Measurements from ENCODE around the gene MYO18A. TPM values are rescaled to one million over a fixed set of nuclear protein-coding genes. Genes with fewer than 3 reads are reported as not detected.

MYO18A gene
- total RNA-seq, 1 experiment from 2014 or later: 89.9 TPM

- CTCF ChIA-PET: interaction anchor here (1.2 to 7.5 kb wide), 5 partner anchors 22 to 57 kb away, joined by 3 to 158 read pairs (median 25); no protein-coding TSS in a partner anchor
- H3K27ac Mint-ChIP-seq (ENCODE audit: unreplicated experiment): peak overlapping the region; percentile 44
- H3K9me3 Mint-ChIP-seq (ENCODE audit: low read depth, unreplicated experiment): peaks cover 2% of the 10 kb centered on the region
- DNase-seq: no peak
- H3K4me1 Mint-ChIP-seq (ENCODE audit: low read depth, unreplicated experiment): peaks cover 38% of the 10 kb centered on the region
- no TSS peak for BruUV-seq (replicated peaks)
- H3K36me3 Mint-ChIP-seq (ENCODE audit: insufficient read depth, unreplicated experiment): peaks cover 45% of the 10 kb centered on the region
- intact Hi-C loops (cut with micrococcal nuclease; ENCODE audit: unreplicated experiment): no loop called here
- H3K4me3 Mint-ChIP-seq (ENCODE audit: low read depth, unreplicated experiment): peak overlapping the region; percentile 69
- no peaks in the 10 kb centered on the region for H3K27me3 Mint-ChIP-seq (ENCODE audit: unreplicated experiment)
- TF ChIP-seq, protein P1, sequence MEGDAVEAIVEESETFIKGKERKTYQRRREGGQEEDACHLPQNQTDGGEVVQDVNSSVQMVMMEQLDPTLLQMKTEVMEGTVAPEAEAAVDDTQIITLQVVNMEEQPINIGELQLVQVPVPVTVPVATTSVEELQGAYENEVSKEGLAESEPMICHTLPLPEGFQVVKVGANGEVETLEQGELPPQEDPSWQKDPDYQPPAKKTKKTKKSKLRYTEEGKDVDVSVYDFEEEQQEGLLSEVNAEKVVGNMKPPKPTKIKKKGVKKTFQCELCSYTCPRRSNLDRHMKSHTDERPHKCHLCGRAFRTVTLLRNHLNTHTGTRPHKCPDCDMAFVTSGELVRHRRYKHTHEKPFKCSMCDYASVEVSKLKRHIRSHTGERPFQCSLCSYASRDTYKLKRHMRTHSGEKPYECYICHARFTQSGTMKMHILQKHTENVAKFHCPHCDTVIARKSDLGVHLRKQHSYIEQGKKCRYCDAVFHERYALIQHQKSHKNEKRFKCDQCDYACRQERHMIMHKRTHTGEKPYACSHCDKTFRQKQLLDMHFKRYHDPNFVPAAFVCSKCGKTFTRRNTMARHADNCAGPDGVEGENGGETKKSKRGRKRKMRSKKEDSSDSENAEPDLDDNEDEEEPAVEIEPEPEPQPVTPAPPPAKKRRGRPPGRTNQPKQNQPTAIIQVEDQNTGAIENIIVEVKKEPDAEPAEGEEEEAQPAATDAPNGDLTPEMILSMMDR (IDR thresholded peaks at IDR 0.05; ENCODE audit: unreplicated experiment): no peak
These were observed 1.0 kb upstream of the MYO18A start for GRCh38 chr17:29181226-29181625.

DNA sequence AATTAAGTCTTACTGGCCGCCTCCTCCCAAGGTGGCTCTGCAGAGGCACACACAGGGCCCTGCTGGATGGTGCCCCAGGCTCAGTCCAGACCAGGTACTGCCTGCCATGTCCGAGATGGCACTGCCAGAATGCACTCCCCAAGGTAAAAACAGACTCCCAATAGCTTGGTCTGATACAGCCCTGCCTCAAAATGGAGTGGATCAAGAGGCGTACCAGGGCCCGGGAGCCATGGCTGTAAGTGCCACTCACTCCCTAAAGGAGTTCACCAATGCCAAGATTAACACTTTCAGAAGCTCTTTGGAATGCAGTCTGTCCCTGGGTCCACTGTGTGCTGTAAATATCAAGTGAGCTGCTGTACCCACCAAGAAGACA is 576 bp upstream of the MYO18A start:
- peak overlapping the region; percentile 44 for H3K27ac Mint-ChIP-seq (ENCODE audit: unreplicated experiment)
- CTCF ChIA-PET: interaction anchor here (1.0 to 7.5 kb wide), 7 partner anchors 21 to 436 kb away, joined by 3 to 158 read pairs (median 16); no protein-coding TSS in a partner anchor
- intact Hi-C loops (cut with micrococcal nuclease; ENCODE audit: unreplicated experiment): no loop called here

DNA sequence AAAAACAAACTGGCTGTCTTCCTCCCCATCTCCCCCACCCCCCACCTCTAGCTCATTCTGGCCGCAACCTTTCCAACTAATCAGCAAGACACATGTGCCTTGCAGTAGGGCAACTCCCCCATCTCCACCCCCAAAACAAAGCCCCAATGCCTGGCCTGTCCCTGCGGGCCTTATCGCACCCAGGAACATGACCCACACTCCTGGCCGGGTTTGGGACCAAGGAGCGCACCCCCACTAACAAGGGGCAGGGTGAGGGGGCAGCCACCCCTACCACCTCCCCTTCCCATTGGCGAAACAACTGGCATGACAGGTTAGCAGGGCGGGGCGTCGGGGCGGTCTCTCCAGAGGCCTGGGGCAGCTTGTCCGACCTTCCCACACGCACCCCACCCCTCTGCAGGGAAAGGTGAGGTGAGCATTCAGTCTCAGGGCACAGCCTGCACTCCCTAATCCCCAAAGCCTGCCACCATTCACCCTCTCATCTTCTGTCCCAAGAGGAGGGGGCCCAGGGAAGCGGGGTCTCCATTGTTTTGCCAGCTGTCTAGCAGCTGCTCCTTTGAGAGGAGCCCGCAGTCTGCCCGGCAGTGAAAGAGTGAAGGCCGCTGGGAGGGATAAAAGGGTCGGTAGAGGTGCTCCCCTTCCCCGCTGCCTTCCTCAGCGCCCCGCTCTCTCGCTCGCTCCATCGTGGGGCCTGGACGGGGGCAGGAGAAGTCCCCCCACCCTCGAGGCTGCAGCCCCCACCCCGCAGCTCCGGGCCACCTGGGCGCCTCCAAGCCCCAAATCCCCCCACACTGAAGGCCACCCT is 765 bp downstream of the MYO18A start:
- peak overlapping the region; percentile 69 for H3K4me3 Mint-ChIP-seq (ENCODE audit: low read depth, unreplicated experiment)
- H3K9me3 Mint-ChIP-seq (ENCODE audit: low read depth, unreplicated experiment): peaks cover 2% of the 10 kb centered on the region
- intact Hi-C loops (cut with micrococcal nuclease; ENCODE audit: unreplicated experiment): loop anchor here (2.0 kb wide), 2 partner anchors 21 to 29 kb away; no protein-coding TSS in a partner anchor
- H3K27ac Mint-ChIP-seq (ENCODE audit: unreplicated experiment): peak overlapping the region; percentile 87
- DNase-seq: peak; percentile 84
- no peaks in the 10 kb centered on the region for H3K27me3 Mint-ChIP-seq (ENCODE audit: unreplicated experiment)
- peaks cover 38% of the 10 kb centered on the region for H3K4me1 Mint-ChIP-seq (ENCODE audit: low read depth, unreplicated experiment)
- TF ChIP-seq, protein P1 (IDR thresholded peaks at IDR 0.05; ENCODE audit: unreplicated experiment): no peak
- H3K36me3 Mint-ChIP-seq (ENCODE audit: insufficient read depth, unreplicated experiment): peaks cover 51% of the 10 kb centered on the region
- TSS peak; percentile 58 for BruUV-seq (replicated peaks)
- CTCF ChIA-PET: interaction anchor here (0.6 to 7.5 kb wide), 15 partner anchors 14 to 946 kb away, joined by 3 to 158 read pairs (median 6); no protein-coding TSS in a partner anchor

More for the DNA sequence above, 576 bp upstream of the MYO18A start:
- no peak for DNase-seq
- peaks cover 2% of the 10 kb centered on the region for H3K9me3 Mint-ChIP-seq (ENCODE audit: low read depth, unreplicated experiment)
- BruUV-seq (replicated peaks): no TSS peak
- peaks cover 38% of the 10 kb centered on the region for H3K4me1 Mint-ChIP-seq (ENCODE audit: low read depth, unreplicated experiment)
- peak overlapping the region; percentile 69 for H3K4me3 Mint-ChIP-seq (ENCODE audit: low read depth, unreplicated experiment)
- peaks cover 49% of the 10 kb centered on the region for H3K36me3 Mint-ChIP-seq (ENCODE audit: insufficient read depth, unreplicated experiment)
- no peaks in the 10 kb centered on the region for H3K27me3 Mint-ChIP-seq (ENCODE audit: unreplicated experiment)
- TF ChIP-seq, protein P1 (IDR thresholded peaks at IDR 0.05; ENCODE audit: unreplicated experiment): no peak

DNA sequence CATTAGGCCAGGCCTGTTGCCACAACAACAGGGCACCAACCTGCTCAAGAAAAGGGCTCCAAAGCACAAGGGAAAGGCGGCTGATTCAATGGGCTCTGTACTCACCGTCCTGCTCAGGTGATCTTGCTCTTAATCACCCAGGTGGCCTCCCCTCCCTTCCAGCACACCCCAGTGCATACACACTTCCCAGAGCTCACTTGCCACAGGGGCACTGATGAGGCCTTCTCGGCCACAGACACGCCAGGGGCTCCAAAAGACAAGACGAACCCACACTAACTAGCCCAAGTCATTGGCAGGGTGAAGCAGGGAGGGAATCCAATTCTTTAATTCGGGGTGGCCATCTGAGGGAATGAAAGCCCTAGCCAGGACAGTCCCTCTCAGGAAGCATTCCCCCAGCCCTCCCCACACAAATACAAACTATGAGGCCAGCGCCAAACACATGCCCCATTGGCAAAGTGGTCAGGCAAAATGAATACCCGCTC is 1.4 kb downstream of the MYO18A start:
- BruUV-seq (replicated peaks): TSS peak; percentile 34
- peak overlapping the region; percentile 87 for H3K27ac Mint-ChIP-seq (ENCODE audit: unreplicated experiment)
- CTCF ChIA-PET: interaction anchor here (0.6 to 7.5 kb wide), 11 partner anchors 11 to 447 kb away, joined by 3 to 158 read pairs (median 5); no protein-coding TSS in a partner anchor
- peaks cover 51% of the 10 kb centered on the region for H3K36me3 Mint-ChIP-seq (ENCODE audit: insufficient read depth, unreplicated experiment)
- intact Hi-C loops (cut with micrococcal nuclease; ENCODE audit: unreplicated experiment): loop anchor here (2.0 kb wide), 2 partner anchors 20 to 28 kb away; no protein-coding TSS in a partner anchor
- H3K4me1 Mint-ChIP-seq (ENCODE audit: low read depth, unreplicated experiment): peaks cover 38% of the 10 kb centered on the region
- no peaks in the 10 kb centered on the region for H3K27me3 Mint-ChIP-seq (ENCODE audit: unreplicated experiment)
- peaks cover 2% of the 10 kb centered on the region for H3K9me3 Mint-ChIP-seq (ENCODE audit: low read depth, unreplicated experiment)
- peak; percentile 55 for DNase-seq
- TF ChIP-seq, protein P1 (IDR thresholded peaks at IDR 0.05; ENCODE audit: unreplicated experiment): no peak
- H3K4me3 Mint-ChIP-seq (ENCODE audit: low read depth, unreplicated experiment): peak overlapping the region; percentile 69

All from Calu3 (cell line).